GM18909 (cell line): Measurements from ENCODE around the gene RTP5.
"Not testable (repeated sequence)": the region's sequence is repeated elsewhere in the genome, so short reads cannot be mapped to it uniquely, and the experiment has no call there.

Source experiments
- ATAC-seq: cut with Tn5 transposase; IDR thresholded peaks from one replicate; pipeline ENCODE4 v1.9.1; 2021; ENCODE audit warnings: mild to moderate bottlenecking; ENCODE audit not compliant: unreplicated experiment, poor library complexity

The RTP5 gene

DNA sequence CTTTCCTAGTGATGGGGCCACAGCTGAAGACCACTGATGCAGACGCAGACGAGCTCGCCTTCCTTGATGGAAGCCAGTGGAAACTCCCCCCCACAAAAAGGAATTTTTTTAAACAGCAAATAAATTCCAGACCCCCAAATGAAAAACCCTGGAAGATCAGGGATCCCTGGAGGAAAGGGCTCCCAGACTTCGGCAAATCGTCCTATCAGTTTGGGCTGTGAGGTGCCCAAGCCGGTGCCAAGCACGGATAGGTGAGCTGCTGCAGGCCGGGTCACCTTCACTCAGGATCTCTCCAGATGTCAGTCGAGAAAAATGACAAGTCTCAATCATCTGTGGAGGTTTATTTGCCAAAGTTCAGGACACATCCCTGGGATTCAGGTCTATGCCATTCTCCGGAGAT is 42.0 kb downstream of the RTP5 start:
- ATAC-seq: no peak

GRCh38 chr2:241912021-241912555 is 42.6 kb downstream of the RTP5 start:
- no peak for ATAC-seq

DNA sequence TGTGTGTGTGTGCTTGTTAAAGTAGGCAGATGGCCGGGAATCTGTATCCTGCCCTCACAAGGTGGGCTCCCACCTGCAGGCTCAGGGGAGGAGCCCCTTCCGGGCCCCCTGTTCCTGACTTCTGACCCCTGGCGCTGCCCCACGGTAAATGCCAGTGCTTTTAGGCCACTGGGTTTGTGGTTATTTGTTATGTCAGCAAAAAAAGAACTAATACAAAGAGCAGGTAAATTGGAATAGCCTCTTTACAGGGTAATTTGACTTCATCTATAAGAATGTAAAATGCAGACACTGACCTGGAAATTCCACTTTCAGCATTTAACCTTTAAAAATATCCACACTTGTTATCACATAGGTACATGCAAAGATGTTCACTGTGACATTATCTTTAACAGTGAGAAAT is 44.2 kb downstream of the RTP5 start:
- no peak for ATAC-seq

- ATAC-seq: no peak
Measured at GRCh38 chr2:241914542-241914941, 45.0 kb downstream of the RTP5 start.

DNA sequence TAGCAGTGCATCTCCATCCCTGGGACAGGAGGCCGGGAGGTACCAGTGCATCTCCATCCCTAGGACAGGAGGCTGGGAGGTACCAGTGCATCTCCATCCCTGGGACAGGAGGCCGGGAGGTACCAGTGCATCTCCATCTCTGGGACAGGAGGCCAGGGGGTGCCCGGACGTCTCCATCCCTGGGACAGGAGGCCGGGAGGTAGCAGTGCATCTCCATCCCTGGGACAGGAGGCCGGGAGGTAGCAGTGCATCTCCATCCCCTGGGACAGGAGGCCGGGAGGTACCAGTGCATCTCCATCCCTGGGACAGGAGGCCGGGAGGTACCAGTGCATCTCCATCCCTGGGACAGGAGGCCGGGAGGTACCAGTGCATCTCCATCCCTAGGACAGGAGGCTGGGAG is 52.1 kb downstream of the RTP5 start:
- ATAC-seq: not testable (repeated sequence)

DNA sequence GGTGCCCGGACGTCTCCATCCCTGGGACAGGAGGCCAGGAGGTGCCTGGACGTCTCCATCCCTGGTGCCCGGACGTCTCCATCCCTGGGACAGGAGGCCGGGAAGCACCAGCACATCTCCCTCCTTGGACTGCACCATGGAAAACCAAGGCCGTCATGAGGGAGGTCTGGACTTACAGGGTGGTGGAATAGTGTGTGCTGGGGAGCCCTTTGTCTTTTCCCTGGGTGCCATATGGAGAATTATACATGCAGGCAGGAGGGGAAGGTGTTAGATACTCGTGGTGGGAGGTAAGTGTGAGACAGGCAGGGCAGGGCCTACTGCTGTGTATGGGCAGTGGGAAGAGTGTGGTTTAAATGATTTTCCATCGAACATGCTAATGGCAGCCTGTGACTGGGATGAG is 52.9 kb downstream of the RTP5 start:
- no peak for ATAC-seq

DNA sequence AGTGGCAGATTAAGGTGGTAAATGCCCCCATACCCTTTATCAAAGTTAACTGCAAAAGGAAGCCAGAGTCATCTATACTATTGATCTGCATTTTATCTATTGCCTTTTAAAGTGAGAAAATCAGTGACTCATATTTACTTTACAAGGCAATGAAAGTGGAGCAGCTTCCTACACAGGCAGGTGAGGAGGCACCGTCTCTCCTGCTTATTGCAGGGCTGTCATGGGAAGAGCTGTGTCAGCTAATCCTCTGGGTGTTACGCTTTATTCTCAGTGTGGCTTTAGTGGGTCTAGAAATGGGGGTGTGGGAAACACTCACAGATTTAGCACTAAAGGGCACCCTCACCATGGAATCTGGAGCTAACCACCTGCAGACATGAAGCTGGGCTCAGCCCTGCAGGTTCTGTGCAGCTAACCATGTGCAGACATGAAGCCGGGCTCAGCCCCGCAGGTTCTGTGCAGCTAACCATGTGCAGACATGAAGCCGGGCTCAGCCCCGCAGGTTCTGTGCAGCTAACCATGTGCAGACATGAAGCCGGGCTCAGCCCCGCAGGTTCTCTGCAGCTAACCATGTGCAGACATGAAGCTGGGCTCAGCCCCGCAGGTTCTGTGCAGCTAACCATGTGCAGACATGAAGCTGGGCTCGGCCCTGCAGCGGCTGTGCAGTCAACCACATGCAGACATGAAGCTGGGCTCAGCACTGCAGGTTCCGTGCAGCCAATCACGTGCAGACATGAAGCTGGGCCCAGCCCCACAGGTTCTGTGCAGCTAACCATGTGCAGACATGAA is 53.5 kb downstream of the RTP5 start:
- not testable (repeated sequence) for ATAC-seq
